PC-3 (cell line): ENCODE results near the gene RGS3. TPM values are rescaled to one million over a fixed set of nuclear protein-coding genes. Genes with fewer than 3 reads are reported as not detected.

Source experiments
- ATAC-seq: fragments of 200-7000 bp; cut with Tn5 transposase; 2 replicates; pipeline ENCODE4 v1.9.1; 2020; ENCODE audit warnings: mild to moderate bottlenecking, moderate library complexity
- BruUV-seq: library from RNA; stranded (reverse); fragments of 400-500 nt; replicated peaks from 2 replicates; lab custom pipeline; 2021; lab: Mats Ljungman, UMichigan
- CTCF ChIA-PET: fragments of 300-600 bp; sonication (Branson Sonifier 250); formaldehyde crosslinking; loops from one replicate; lab custom pipeline; 2022; ENCODE audit warnings: antibody characterized with exemption; lab: Charles Lee
- POLR2A ChIA-PET: fragments of 300-600 bp; sonication (Branson Sonifier 250); formaldehyde crosslinking; loops from one replicate; lab custom pipeline; 2022; ENCODE audit warnings: antibody characterized with exemption; ENCODE audit not compliant: unreplicated experiment; lab: Charles Lee
- DNase-seq: peaks from one replicate; pipeline ENCODE4 v3.0.0-alpha.2; 2015
- H2AFZ ChIP-seq: fragments of 300-600 bp; sonication (generic); 2 replicates; pipeline ENCODE4 v1.6.0; 2016; ENCODE audit warnings: antibody characterized with exemption, low read length
- H3F3A ChIP-seq: fragments of 300-600 bp; sonication (generic); one replicate; pipeline ENCODE4 v1.6.0; 2017; ENCODE audit warnings: antibody characterized with exemption, low read length, control low read depth, mild to moderate bottlenecking; ENCODE audit not compliant: unreplicated experiment
- H3K27ac ChIP-seq: fragments of 300-600 bp; sonication (generic); 2 replicates; pipeline ENCODE4 v1.5.1; 2016; ENCODE audit warnings: mild to moderate bottlenecking, low read length
- H3K27me3 ChIP-seq: fragments of 300-600 bp; sonication (generic); 2 replicates; pipeline ENCODE4 v1.6.1; 2016; ENCODE audit warnings: low read length, mixed read lengths
- H3K36me3 ChIP-seq: fragments of 300-600 bp; sonication (generic); 2 replicates; pipeline ENCODE4 v1.6.1; 2016; ENCODE audit warnings: low read depth, mixed run types, low read length, mixed read lengths
- H3K4me1 ChIP-seq: fragments of 300-600 bp; sonication (generic); 2 replicates; pipeline ENCODE4 v1.5.1; 2016; ENCODE audit warnings: low read length; ENCODE audit not compliant: insufficient read depth
- H3K4me2 ChIP-seq: fragments of 300-600 bp; sonication (generic); 2 replicates; pipeline ENCODE4 v1.6.0; 2016; ENCODE audit warnings: low read length
- H3K4me3 ChIP-seq: fragments of 300-600 bp; sonication (generic); 2 replicates; pipeline ENCODE4 v1.5.1; 2016; ENCODE audit warnings: mild to moderate bottlenecking, low read length, mixed read lengths
- H3K79me2 ChIP-seq: fragments of 300-600 bp; sonication (generic); 2 replicates; pipeline ENCODE4 v1.6.1; 2017; ENCODE audit warnings: low read length, mixed read lengths
- H3K9ac ChIP-seq: fragments of 300-600 bp; sonication (generic); 2 replicates; pipeline ENCODE4 v1.6.0; 2016; ENCODE audit warnings: mild to moderate bottlenecking, low read length
- H3K9me2 ChIP-seq: fragments of 300-600 bp; sonication (generic); replicated peaks from 2 replicates; pipeline ENCODE4 v1.6.1; 2016; ENCODE audit warnings: mixed run types, low read length, mixed read lengths
- H3K9me3 ChIP-seq: fragments of 300-600 bp; sonication (generic); 2 replicates; pipeline ENCODE4 v1.6.1; 2016; ENCODE audit warnings: low read length, mixed read lengths
- H4K20me1 ChIP-seq: fragments of 300-600 bp; sonication (generic); 2 replicates; pipeline ENCODE4 v1.6.1; 2016; ENCODE audit warnings: low read length, mixed read lengths
- EZH2 ChIP-seq: fragments of 300-600 bp; sonication (generic); IDR thresholded peaks from one replicate; pipeline ENCODE4 v1.6.1; 2017; ENCODE audit warnings: antibody characterized with exemption, mild to moderate bottlenecking, low read length; ENCODE audit not compliant: unreplicated experiment
- EZH2phosphoT487 ChIP-seq: fragments of 300-600 bp; sonication (generic); IDR thresholded peaks from 2 replicates; pipeline ENCODE4 v1.6.1; 2018; ENCODE audit warnings: mild to moderate bottlenecking, antibody characterized with exemption, low read length, borderline replicate concordance
- intact Hi-C: fragments of 100-400 bp; cut with micrococcal nuclease; formaldehyde crosslinking; loops from 2 replicates; pipeline ENCODE4 v1.9.0; 2023
- total RNA-seq: library from RNA; depleted of rRNA; stranded (reverse); fragments of >200 nt; gene quantifications from 2 replicates; pipeline ENCODE4 v1.2.3, GENCODE V29; 2014
- TF ChIP-seq, protein P1 (sequence below): fragments of 300-600 bp; sonication (generic); conservative IDR thresholded peaks from 2 replicates; pipeline ENCODE4 v1.5.1; 2017; ENCODE audit warnings: antibody characterized with exemption, low read depth, mild to moderate bottlenecking, low read length

Gene RGS3
- total RNA-seq, 1 experiment from 2014 or later = 26.3 TPM

DNA sequence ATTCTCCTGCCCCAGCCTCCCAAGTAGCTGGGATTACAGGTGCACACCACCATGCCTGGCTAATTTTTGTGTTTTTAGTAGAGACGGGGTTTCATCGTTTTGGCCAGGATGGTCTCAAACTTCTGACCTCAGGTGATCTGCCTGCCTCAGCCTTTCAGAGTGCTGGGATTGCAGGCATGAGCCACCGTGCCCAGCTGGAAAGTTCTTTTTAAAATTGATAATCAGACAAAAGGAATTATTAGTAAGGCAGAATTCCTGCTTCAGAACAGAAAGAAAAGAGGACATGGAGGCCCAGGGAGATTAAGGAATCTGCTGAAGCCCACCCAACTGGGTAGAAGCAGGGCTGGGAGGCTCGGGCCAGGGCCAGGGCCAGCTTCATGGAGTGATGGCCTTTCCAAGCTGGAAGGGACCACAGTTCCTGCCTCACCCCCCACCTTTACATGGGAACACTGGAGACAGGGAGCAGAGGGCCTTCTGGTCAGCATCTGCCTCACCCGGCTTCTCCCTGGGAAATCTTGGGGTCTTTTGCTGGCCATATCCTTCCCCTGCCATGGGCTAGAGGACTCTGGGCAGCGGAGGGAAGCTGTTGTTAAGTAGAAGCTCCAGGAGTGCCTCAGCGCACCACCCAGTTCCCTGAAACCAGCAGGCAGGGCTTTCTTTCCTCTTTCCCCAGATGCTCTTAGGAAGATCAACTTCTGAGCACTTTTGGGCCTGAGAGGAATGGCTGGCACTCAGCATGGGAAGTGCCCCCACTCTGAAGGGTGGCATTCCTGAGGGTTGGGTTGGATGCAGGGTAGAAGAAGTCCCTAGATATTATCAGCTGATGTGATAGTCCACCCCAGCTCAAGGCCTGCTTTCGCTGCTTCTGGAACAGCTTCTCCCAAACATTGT is 70.1 kb downstream of the RGS3 start:
- no peak overlapping the region for H3K27ac ChIP-seq
- POLR2A ChIA-PET = no interaction called here

DNA sequence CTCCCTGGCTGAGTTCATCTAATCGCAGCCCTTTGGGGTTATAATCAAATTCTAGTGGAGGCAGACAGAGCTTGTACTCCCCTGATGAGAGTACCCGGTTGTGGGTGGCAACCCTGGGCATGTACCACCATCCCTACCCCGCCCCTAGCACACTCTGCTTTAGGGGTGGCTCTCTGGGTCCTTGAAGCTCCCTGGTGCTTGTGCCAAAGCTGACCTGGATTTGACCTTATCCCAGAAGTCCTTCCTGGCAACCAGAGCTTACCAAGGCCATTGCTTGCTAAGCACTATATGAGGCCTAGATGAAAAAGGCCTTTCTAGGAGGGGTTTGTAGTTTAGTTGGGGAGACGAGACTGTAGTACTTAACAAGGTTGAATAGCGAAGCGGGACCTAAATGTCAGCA is 72.2 kb downstream of the RGS3 start:
- Histone ChIP-seq H2AFZ (no peak overlapping the region), H3K9me2 (no peaks in the 10 kb centered on the region), H3K27ac (no peak overlapping the region), H4K20me1 (no peaks in the 10 kb centered on the region), H3F3A (no peaks in the 10 kb centered on the region), H3K4me1 (no peaks in the 10 kb centered on the region), H3K4me3 (no peak overlapping the region), H3K9me3 (no peaks in the 10 kb centered on the region), H3K9ac (no peak overlapping the region), H3K36me3 (no peaks in the 10 kb centered on the region), H3K4me2 (no peak overlapping the region), H3K79me2 (no peaks in the 10 kb centered on the region), H3K27me3 (no peaks in the 10 kb centered on the region)
- TF ChIP-seq EZH2 (no peak), EZH2phosphoT487 (no peak)
- TF ChIP-seq, protein P1, sequence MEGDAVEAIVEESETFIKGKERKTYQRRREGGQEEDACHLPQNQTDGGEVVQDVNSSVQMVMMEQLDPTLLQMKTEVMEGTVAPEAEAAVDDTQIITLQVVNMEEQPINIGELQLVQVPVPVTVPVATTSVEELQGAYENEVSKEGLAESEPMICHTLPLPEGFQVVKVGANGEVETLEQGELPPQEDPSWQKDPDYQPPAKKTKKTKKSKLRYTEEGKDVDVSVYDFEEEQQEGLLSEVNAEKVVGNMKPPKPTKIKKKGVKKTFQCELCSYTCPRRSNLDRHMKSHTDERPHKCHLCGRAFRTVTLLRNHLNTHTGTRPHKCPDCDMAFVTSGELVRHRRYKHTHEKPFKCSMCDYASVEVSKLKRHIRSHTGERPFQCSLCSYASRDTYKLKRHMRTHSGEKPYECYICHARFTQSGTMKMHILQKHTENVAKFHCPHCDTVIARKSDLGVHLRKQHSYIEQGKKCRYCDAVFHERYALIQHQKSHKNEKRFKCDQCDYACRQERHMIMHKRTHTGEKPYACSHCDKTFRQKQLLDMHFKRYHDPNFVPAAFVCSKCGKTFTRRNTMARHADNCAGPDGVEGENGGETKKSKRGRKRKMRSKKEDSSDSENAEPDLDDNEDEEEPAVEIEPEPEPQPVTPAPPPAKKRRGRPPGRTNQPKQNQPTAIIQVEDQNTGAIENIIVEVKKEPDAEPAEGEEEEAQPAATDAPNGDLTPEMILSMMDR = no peak
- ATAC-seq (no peak), DNase-seq (no peak)
- ChIA-PET CTCF (no interaction called here), POLR2A (no interaction called here)
- BruUV-seq = no TSS peak
- intact Hi-C loops = no loop called here

More for the DNA sequence above, 70.1 kb downstream of the RGS3 start:
- Histone ChIP-seq H3K4me3 (no peak overlapping the region), H3K27me3 (no peaks in the 10 kb centered on the region), H3K79me2 (no peaks in the 10 kb centered on the region), H3K9me3 (no peaks in the 10 kb centered on the region), H4K20me1 (no peaks in the 10 kb centered on the region), H3K9ac (no peak overlapping the region), H3F3A (no peaks in the 10 kb centered on the region), H2AFZ (no peak overlapping the region), H3K4me1 (no peaks in the 10 kb centered on the region), H3K36me3 (no peaks in the 10 kb centered on the region; the same call in 1 of the 2 replicates), H3K9me2 (no peaks in the 10 kb centered on the region), H3K4me2 (no peak overlapping the region)
- DNase-seq = no peak
- CTCF ChIA-PET = no interaction called here
- no peak for ATAC-seq
- no TSS peak for BruUV-seq
- intact Hi-C loops = no loop called here
- TF ChIP-seq EZH2 (no peak), EZH2phosphoT487 (no peak)
- TF ChIP-seq, protein P1 = no peak

DNA sequence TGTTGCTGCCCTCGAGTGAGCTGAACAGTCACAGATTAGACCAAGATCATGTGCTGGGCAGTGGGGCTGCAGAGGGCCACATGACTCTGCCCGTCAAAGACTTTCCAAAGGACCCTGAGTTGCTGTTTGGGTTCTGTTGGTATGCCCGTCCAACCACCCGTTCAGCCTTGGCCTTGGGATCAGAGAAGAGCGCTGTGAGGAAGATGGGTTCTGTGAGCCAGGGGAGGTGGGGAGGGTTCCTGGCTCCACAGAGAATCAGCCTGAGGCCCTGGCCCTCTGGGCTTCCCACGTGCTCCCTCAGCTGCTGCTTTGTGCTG is 72.6 kb downstream of the RGS3 start:
- Histone ChIP-seq H3K9me2 (no peaks in the 10 kb centered on the region), H2AFZ (no peak overlapping the region), H3K9ac (no peak overlapping the region), H3K27ac (no peak overlapping the region), H3K4me3 (no peak overlapping the region), H3F3A (no peaks in the 10 kb centered on the region), H3K4me2 (no peak overlapping the region), H3K9me3 (no peaks in the 10 kb centered on the region), H3K79me2 (no peaks in the 10 kb centered on the region), H3K4me1 (no peaks in the 10 kb centered on the region), H3K27me3 (no peaks in the 10 kb centered on the region), H4K20me1 (no peaks in the 10 kb centered on the region), H3K36me3 (no peaks in the 10 kb centered on the region)
- no TSS peak for BruUV-seq
- POLR2A ChIA-PET = no interaction called here
- no peak for ATAC-seq
- CTCF ChIA-PET = no interaction called here
- intact Hi-C loops = no loop called here
- no peak for DNase-seq
- TF ChIP-seq EZH2phosphoT487 = no peak
- no peak for TF ChIP-seq EZH2
- TF ChIP-seq, protein P1 = no peak
